Thoracic aorta (tissue), 2 donors: ENCODE data around the gene AGPAT3. TPM values are rescaled to one million over a fixed set of nuclear protein-coding genes. Genes with fewer than 3 reads are reported as not detected.
A peak's percentile ranks its signal among the peaks of the same experiment; 100 is the strongest.

Experiments used
- ATAC-seq: fragments of 150-250 bp; one replicate; pipeline ENCODE4 v1.8.0; 2017; ENCODE audit warnings: low read depth; ENCODE audit not compliant: insufficient number of reproducible peaks, low FRiP score
- DNase-seq: peaks from one replicate; pipeline ENCODE4 v3.0.0-alpha.2; 2020; ENCODE audit warnings: low spot score
- H3K27ac ChIP-seq, 2 donors: fragments of 200-600 bp; sonication (generic); 1 replicate in 1 of 2; 2 replicates in 1 of 2; pipeline ENCODE4 v1.5.1; 2016; ENCODE audit warnings: mild to moderate bottlenecking in 2 of 2, moderate library complexity in 2 of 2
- H3K27me3 ChIP-seq: fragments of 200-600 bp; sonication (generic); replicated peaks from 2 replicates; pipeline ENCODE4 v1.6.0; 2016; ENCODE audit warnings: mild to moderate bottlenecking; ENCODE audit not compliant: insufficient read depth
- H3K36me3 ChIP-seq: fragments of 200-600 bp; sonication (generic); one replicate; pipeline ENCODE4 v1.5.1; 2016
- H3K4me1 ChIP-seq, 2 donors: fragments of 200-600 bp; sonication (generic); 1 replicate in 1 of 2; 2 replicates in 1 of 2; pipeline versions ENCODE4 v1.5.1 to v1.6.0; 2016; ENCODE audit warnings: low read depth in 2 of 2, mild to moderate bottlenecking in 1 of 2; ENCODE audit not compliant: control insufficient read depth in 1 of 2
- H3K4me3 ChIP-seq: fragments of 200-600 bp; sonication (generic); 2 replicates; pipeline ENCODE4 v1.5.1; 2016; ENCODE audit warnings: mild to moderate bottlenecking
- H3K9me3 ChIP-seq: fragments of 200-600 bp; sonication (generic); 2 replicates; pipeline ENCODE4 v1.5.1; 2016
- total RNA-seq, 2 donors: library from RNA; depleted of rRNA; stranded (reverse); fragments of >200 nt; gene quantifications; one replicate each; pipeline versions ENCODE4 v1.1.0 to v1.2.3, GENCODE V29; 2016
- TF ChIP-seq, protein P1 (sequence below): fragments of 200-600 bp; sonication (generic); IDR thresholded peaks from one replicate; pipeline ENCODE4 v1.5.1; 2019; ENCODE audit warnings: antibody characterized with exemption

The AGPAT3 gene
- total RNA-seq, 2 donors from 2014 or later = 32.8 to 37.9 TPM

DNA sequence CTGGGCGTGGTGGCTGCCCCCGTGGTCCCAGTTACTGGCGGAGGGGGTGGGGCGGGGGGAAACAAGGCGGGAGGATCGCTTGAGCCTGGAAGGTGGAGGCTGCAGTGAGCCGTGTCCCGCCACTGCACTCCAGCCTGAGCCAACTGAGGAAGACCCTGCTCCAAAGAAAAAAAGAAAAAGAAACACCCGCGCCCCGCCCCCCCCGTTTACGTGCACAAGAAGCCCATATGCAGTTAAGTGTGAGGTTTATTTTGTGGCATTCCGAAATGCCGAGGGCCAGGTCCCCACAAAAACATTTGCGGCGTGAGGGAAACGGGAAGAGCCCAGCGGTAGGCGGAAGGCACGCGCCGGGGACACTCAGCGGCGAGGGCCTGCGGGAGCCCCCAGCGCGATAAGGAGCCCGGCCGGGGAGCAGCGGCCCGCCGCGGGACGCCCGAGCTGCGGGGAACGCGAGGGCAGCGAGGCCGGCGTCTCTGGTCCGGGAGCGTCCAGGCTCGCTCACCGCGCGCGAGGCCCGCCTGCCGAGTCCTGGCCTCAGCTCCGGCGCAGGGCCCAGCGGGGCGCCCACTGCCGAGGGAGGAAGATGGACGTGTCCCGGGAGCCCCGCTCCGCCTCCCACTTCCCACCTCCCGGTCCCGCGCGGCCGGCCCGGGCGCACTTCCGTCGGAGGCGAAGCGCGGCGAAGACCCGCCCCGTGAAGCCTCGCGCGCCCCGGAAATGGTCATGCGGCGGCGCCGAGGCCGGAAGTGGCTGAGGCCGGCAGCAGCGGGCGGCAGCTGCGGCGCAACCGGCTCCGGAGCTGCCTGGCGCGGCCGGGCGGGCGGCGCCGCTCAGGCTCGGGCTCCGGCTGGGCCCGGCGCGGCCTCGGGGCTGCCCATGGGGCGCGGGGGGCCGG lies 146.8 kb downstream of the AGPAT3 start, which contains the start of gene TRAPPC10:
Gene TRAPPC10 (plus strand): TSS at position 731 of the 895 bp plus-strand sequence. CDS start 185 bp downstream, outside the sequence.
- DNase-seq = peak; percentile 27
- H3K4me1 ChIP-seq = peaks cover 20 to 26% of the 10 kb centered on the region in 2 donors
- H3K27ac ChIP-seq = peak within 1 kb of the TSS; percentile 83 to 91
- H3K27me3 ChIP-seq = no peaks in the 10 kb centered on the region
- H3K36me3 ChIP-seq = no peaks in the 10 kb centered on the region
- TF ChIP-seq, protein P1, sequence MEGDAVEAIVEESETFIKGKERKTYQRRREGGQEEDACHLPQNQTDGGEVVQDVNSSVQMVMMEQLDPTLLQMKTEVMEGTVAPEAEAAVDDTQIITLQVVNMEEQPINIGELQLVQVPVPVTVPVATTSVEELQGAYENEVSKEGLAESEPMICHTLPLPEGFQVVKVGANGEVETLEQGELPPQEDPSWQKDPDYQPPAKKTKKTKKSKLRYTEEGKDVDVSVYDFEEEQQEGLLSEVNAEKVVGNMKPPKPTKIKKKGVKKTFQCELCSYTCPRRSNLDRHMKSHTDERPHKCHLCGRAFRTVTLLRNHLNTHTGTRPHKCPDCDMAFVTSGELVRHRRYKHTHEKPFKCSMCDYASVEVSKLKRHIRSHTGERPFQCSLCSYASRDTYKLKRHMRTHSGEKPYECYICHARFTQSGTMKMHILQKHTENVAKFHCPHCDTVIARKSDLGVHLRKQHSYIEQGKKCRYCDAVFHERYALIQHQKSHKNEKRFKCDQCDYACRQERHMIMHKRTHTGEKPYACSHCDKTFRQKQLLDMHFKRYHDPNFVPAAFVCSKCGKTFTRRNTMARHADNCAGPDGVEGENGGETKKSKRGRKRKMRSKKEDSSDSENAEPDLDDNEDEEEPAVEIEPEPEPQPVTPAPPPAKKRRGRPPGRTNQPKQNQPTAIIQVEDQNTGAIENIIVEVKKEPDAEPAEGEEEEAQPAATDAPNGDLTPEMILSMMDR = no peak
- peak within 1 kb of the TSS; percentile 79 for H3K4me3 ChIP-seq
- ATAC-seq = peak; percentile 90
- no peaks in the 10 kb centered on the region for H3K9me3 ChIP-seq

DNA sequence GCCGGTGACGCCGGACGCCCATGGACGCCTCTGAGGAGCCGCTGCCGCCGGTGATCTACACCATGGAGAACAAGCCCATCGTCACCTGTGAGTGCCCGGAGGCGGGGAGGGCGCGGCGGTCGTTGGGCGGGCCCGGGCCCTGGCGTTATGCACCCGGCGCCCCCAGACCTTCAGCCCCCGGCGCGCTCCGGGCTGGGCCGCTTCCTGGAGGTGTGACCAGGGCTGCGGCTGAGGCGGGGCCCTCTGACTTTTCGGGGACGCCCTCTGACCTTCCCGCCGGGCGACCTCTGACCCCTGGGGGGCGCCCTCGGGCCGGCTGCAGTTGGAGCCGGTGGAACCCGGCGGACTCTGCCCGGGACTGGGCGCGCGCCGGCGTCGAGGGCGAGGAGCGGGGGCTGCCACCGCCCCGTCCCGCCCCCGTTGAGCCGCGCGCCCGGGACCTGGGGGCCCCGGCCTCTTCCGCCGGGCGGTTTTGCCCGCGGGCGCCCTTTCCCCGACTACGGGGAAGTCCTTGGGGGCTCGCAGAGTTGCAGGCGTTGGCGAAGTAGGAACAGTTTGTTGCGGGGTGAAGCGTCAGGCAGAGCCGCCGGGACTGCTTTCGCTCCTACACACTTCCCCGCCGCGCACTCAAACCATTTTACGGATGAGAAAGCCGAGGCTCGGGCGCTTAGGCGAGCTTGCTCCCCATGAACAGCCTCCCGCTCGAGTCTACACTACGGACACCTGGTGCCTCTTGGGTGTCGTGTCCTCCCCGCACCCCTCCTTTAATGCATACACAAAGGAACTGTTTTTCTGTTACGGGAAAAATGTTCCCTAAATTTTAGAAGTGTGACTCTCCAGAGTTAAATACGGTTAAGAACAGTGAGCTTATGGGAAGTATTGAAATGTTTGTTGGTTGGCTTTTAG lies 147.7 kb downstream of the AGPAT3 start:
- DNase-seq = no peak
- TF ChIP-seq, protein P1 = no peak
- H3K27ac ChIP-seq = peak overlapping the region; percentile 83 to 86

DNA sequence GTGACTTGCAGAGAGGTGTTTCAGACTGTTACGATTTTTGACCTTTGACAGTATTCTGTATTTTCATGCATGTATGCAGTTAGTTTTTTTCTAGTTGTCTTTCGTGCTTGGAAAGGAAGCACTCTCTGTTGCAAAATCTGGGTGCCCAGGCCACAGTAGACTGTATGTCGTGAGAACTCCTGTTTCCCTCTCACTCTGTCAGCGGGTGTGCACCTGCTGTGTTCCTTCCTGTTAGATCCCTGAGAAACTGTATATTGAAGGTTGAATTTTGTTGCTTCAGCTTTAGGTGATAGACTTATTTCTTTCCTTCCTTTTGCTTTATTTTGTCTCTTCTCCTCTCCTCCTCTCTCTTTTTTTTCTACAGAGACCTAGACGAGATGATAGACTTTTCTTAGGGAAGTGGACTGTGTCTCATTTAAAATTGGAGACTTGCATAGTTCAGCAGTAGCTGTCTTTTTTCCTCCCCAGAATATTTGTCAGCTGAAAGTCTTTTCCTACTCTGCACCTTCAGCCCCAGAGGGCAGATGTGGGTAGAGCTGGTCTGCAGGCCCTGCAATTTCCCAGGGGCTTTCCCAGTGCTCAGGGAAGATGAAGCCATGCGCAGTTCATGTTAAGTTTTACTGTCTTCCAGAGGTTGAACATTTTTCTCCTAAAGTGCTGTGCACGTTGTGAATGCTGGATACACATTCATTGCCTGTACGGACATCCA lies 148.5 kb downstream of the AGPAT3 start:
- ATAC-seq (no peak), DNase-seq (no peak)
- Histone ChIP-seq H3K27ac (peak overlapping the region in 1 of 2 donors; percentile 86), H3K4me3 (peak overlapping the region; percentile 79), H3K9me3 (no peaks in the 10 kb centered on the region), H3K27me3 (no peaks in the 10 kb centered on the region), H3K36me3 (no peaks in the 10 kb centered on the region), H3K4me1 (peaks cover 19 to 26% of the 10 kb centered on the region in 2 donors)
- TF ChIP-seq, protein P1 = no peak

More for the DNA sequence above, 147.7 kb downstream of the AGPAT3 start:
- peak; percentile 12 for ATAC-seq
- peak overlapping the region; percentile 79 for H3K4me3 ChIP-seq
- no peaks in the 10 kb centered on the region for H3K27me3 ChIP-seq
- no peaks in the 10 kb centered on the region for H3K36me3 ChIP-seq
- H3K4me1 ChIP-seq = peaks cover 19 to 26% of the 10 kb centered on the region in 2 donors
- no peaks in the 10 kb centered on the region for H3K9me3 ChIP-seq

DNA sequence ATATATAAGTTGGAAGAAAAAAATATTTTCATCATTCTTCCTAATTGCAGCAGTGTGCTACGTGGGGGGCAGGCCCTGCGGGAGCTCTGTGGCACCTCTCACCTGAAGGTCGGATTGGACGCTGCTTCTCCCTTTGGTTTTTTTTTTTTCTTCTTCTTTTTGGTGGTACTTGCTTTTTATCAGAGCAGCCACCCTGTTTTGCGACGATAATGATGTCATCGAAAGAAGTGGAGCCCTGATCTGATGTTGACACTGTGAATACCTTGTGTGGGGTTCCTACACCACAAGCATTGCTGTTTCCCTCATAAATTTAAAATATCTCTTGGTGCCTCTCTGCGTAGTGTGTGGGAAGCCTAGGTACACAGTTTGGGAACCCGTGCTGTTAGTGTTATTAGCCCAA lies 152.6 kb downstream of the AGPAT3 start:
- H3K27me3 ChIP-seq = no peaks in the 10 kb centered on the region
- no peaks in the 10 kb centered on the region for H3K36me3 ChIP-seq
- H3K9me3 ChIP-seq = no peaks in the 10 kb centered on the region
- DNase-seq = no peak
- TF ChIP-seq, protein P1 = no peak
- ATAC-seq = no peak
- H3K4me3 ChIP-seq = no peak overlapping the region
- no peak overlapping the region for H3K27ac ChIP-seq
- peaks cover 16 to 29% of the 10 kb centered on the region in 2 donors for H3K4me1 ChIP-seq
